Smooth muscle cell (in vitro differentiated cells): ENCODE results near the gene ZNF646. TPM values are rescaled to one million over a fixed set of nuclear protein-coding genes. Genes with fewer than 3 reads are reported as not detected.

Source experiments
- DNase-seq: peaks from one replicate; lab custom pipeline; 2025; ENCODE audit not compliant: unreplicated experiment; lab: John Stamatoyannopoulos, UW
- H2AFZ ChIP-seq: fragments of 200-600 bp; sonication (generic); 2 replicates; pipeline ENCODE4 v1.6.0; 2016; ENCODE audit warnings: antibody characterized with exemption, low read depth, mild to moderate bottlenecking
- H3F3A ChIP-seq: fragments of 200-600 bp; sonication (generic); 2 replicates; pipeline ENCODE4 v1.6.0; 2017; ENCODE audit warnings: antibody characterized with exemption, low read depth
- H3K27ac ChIP-seq: fragments of 200-600 bp; sonication (generic); 2 replicates; pipeline ENCODE4 v1.5.1; 2016; ENCODE audit warnings: low read depth, mild to moderate bottlenecking
- H3K27me3 ChIP-seq: fragments of 200-600 bp; sonication (generic); 2 replicates; pipeline ENCODE4 v1.6.1; 2016; ENCODE audit warnings: low read depth, mild to moderate bottlenecking
- H3K36me3 ChIP-seq: fragments of 200-600 bp; sonication (generic); 2 replicates; pipeline ENCODE4 v1.5.1; 2016; ENCODE audit warnings: low read depth
- H3K4me1 ChIP-seq: fragments of 200-600 bp; sonication (generic); 2 replicates; pipeline ENCODE4 v1.5.1; 2016; ENCODE audit warnings: low read depth
- H3K4me2 ChIP-seq: fragments of 200-600 bp; sonication (generic); 2 replicates; pipeline ENCODE4 v1.6.0; 2016; ENCODE audit warnings: mild to moderate bottlenecking
- H3K4me3 ChIP-seq: fragments of 200-600 bp; sonication (generic); 2 replicates; pipeline ENCODE4 v1.5.1; 2016; ENCODE audit warnings: mild to moderate bottlenecking
- H3K79me2 ChIP-seq: fragments of 200-600 bp; sonication (generic); 2 replicates; pipeline ENCODE4 v1.6.0; 2016; ENCODE audit warnings: low read depth, mild to moderate bottlenecking
- H3K9ac ChIP-seq: fragments of 200-600 bp; sonication (generic); 2 replicates; pipeline ENCODE4 v1.6.0; 2016; ENCODE audit warnings: low read depth
- H3K9me3 ChIP-seq: fragments of 200-600 bp; sonication (generic); replicated peaks from 2 replicates; pipeline ENCODE4 v1.5.1; 2016; ENCODE audit warnings: low read depth
- H4K20me1 ChIP-seq: fragments of 200-600 bp; sonication (generic); 2 replicates; pipeline ENCODE4 v1.6.0; 2016; ENCODE audit warnings: low read depth
- WGBS: methylation state at CpG from one replicate; pipeline ENCODE4 v1.1.7; 2016; ENCODE audit warnings: low lambda C conversion rate; 5-methylcytosine and 5-hydroxymethylcytosine counted together
- polyA plus RNA-seq: library from polyadenylated mRNA; unstranded; fragments of >200 nt; fragmentation: Nextera tagmentation; extraction: Ambion mirVana; gene quantifications from 2 replicates; pipeline ENCODE4 v1.2.1, GENCODE V29; 2016
- total RNA-seq: library from RNA; depleted of rRNA; stranded (reverse); fragments of >200 nt; gene quantifications from 2 replicates; pipeline ENCODE4 v1.2.3, GENCODE V29; 2014
- TF ChIP-seq, protein P1 (sequence below): fragments of 200-600 bp; sonication (generic); IDR thresholded peaks from 2 replicates; pipeline ENCODE4 v1.5.1; 2017; ENCODE audit warnings: borderline replicate concordance, mild to moderate bottlenecking, antibody characterized with exemption; ENCODE audit not compliant: insufficient read depth, poor library complexity, severe bottlenecking

The ZNF646 gene
- total and polyA plus RNA-seq, 2 experiments from 2014 or later: 5.7 to 7.3 TPM

DNA sequence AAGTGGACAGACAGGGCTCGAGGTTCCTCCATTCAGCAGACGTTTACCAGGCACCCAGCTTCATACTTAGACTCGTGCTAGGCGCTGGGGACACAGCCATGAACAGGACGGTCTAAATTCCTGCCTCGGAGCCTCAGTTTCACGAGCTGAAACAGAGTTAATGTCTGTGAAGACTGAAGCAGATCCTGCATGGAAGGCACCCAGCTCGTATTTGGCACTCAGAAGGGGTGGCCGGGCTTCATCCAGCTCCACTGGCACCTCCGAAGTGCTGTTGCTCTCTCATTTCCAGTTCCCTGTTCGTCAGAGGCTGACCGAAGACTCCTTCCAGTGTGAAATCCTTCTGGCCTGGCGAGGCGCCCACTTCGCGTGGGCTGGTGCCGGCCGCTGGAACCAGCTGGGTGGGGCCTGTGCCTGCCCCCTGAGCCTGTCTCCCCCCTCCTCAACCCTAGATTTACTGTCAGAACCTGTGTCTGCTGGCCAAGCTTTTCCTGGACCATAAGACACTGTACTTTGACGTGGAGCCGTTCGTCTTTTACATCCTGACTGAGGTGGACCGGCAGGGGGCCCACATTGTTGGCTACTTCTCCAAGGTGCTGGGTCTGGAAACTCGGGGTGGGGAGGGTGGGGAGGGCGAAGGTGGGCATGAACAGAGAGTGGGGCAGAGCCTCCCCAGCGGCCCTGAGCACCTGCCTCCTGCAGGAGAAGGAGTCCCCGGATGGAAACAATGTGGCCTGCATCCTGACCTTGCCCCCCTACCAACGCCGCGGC, 55.5 kb downstream of the ZNF646 start:
- Histone ChIP-seq H3F3A (no peaks in the 10 kb centered on the region), H3K4me1 (peaks cover 8% of the 10 kb centered on the region), H3K4me2 (no peak overlapping the region), H3K79me2 (no peaks in the 10 kb centered on the region), H4K20me1 (peaks cover 5% of the 10 kb centered on the region), H3K36me3 (no peaks in the 10 kb centered on the region), H3K27ac (no peak overlapping the region), H3K4me3 (no peak overlapping the region), H3K9ac (no peak overlapping the region), H3K27me3 (no peaks in the 10 kb centered on the region), H2AFZ (no peak overlapping the region), H3K9me3 (no peaks in the 10 kb centered on the region)
- WGBS: 93% methylated on average over 29 of the region's 29 CpGs
- TF ChIP-seq, protein P1, sequence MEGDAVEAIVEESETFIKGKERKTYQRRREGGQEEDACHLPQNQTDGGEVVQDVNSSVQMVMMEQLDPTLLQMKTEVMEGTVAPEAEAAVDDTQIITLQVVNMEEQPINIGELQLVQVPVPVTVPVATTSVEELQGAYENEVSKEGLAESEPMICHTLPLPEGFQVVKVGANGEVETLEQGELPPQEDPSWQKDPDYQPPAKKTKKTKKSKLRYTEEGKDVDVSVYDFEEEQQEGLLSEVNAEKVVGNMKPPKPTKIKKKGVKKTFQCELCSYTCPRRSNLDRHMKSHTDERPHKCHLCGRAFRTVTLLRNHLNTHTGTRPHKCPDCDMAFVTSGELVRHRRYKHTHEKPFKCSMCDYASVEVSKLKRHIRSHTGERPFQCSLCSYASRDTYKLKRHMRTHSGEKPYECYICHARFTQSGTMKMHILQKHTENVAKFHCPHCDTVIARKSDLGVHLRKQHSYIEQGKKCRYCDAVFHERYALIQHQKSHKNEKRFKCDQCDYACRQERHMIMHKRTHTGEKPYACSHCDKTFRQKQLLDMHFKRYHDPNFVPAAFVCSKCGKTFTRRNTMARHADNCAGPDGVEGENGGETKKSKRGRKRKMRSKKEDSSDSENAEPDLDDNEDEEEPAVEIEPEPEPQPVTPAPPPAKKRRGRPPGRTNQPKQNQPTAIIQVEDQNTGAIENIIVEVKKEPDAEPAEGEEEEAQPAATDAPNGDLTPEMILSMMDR: no peak
- no peak for DNase-seq

DNA sequence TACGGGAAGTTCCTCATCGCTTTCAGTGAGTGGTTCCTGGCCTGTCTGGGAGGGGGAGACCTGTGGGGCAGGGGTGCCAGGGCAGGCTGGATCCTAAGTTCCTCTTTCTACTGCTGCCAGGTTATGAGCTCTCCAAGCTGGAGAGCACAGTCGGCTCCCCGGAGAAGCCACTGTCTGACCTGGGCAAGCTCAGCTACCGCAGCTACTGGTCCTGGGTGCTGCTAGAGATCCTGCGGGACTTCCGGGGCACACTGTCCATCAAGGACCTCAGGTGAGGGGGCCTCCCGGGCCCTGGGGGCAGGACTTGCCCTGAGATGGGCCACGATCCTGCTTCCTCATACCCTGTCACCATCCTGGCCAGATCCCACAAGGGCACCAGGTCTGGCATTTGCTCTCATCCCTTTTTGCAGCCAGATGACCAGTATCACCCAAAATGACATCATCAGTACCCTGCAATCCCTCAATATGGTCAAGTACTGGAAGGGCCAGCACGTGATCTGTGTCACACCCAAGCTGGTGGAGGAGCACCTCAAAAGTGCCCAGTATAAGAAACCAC, 56.2 kb downstream of the ZNF646 start:
- H3K4me2 ChIP-seq: no peak overlapping the region

DNA sequence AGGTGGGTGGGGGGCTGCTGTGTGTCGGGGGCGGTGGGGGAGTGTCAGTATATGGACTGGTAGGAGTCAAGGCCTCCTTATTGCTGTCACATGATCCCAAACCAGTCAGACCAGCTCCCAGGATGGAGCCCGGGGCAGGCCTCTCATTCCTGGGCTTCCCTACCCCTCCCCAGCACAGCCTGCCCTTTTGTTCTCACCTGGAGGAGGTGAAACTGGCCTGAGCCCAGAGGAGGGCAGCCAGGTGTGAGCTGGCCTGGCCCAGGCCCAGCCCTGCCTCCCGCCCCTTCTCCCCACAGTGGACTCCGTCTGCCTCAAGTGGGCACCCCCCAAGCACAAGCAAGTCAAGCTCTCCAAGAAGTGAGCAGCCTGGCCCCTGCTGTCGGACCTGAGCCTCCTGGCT, 56.7 kb downstream of the ZNF646 start:
- Histone ChIP-seq H2AFZ (no peak overlapping the region), H3K27ac (peak overlapping the region; percentile 39), H3K79me2 (no peaks in the 10 kb centered on the region), H3K9me3 (no peaks in the 10 kb centered on the region), H3K9ac (no peak overlapping the region), H3K4me3 (no peak overlapping the region), H3K4me2 (no peak overlapping the region), H3K4me1 (peaks cover 8% of the 10 kb centered on the region), H4K20me1 (peaks cover 5% of the 10 kb centered on the region), H3K27me3 (no peaks in the 10 kb centered on the region), H3F3A (no peaks in the 10 kb centered on the region), H3K36me3 (no peaks in the 10 kb centered on the region)
- TF ChIP-seq, protein P1: no peak
- DNase-seq: no peak
- WGBS: 66% methylated on average over 6 of the region's 6 CpGs

More for the DNA sequence above, 56.2 kb downstream of the ZNF646 start:
- no peak overlapping the region for H3K9ac ChIP-seq
- DNase-seq: no peak
- H3K4me1 ChIP-seq: peaks cover 8% of the 10 kb centered on the region
- no peaks in the 10 kb centered on the region for H3K9me3 ChIP-seq
- TF ChIP-seq, protein P1: no peak
- H4K20me1 ChIP-seq: peaks cover 5% of the 10 kb centered on the region
- H3K36me3 ChIP-seq: no peaks in the 10 kb centered on the region
- H2AFZ ChIP-seq: no peak overlapping the region
- no peaks in the 10 kb centered on the region for H3K79me2 ChIP-seq
- no peaks in the 10 kb centered on the region for H3F3A ChIP-seq
- peak overlapping the region; percentile 39 for H3K27ac ChIP-seq
- no peak overlapping the region for H3K4me3 ChIP-seq
- 93% methylated on average over 10 of the region's 10 CpGs for WGBS
- H3K27me3 ChIP-seq: no peaks in the 10 kb centered on the region

DNA sequence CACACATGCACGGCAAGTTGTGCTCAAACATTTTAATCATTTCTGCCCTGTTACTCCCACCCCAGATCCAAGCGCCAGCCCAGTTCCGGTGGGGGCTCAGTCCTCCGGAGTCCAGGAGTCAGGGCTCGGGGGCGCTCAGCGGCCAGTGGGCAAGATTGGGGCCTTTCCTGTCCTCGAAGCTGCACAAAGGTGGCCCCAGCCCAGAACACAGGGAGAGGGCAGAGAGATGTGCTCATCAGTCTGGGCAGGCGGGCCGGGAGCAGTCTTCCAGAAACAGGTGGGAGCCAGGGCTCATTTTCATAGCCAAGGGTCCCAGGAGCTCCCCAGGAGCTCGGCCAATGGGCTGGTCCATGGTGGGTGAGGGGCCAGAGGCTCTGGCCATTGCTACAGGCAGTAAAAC, 57.2 kb downstream of the ZNF646 start:
- Histone ChIP-seq H3K9me3 (no peaks in the 10 kb centered on the region), H3F3A (no peaks in the 10 kb centered on the region), H3K4me3 (no peak overlapping the region), H2AFZ (no peak overlapping the region), H3K9ac (no peak overlapping the region), H3K4me2 (no peak overlapping the region), H3K27me3 (no peaks in the 10 kb centered on the region), H3K4me1 (peaks cover 8% of the 10 kb centered on the region), H4K20me1 (peaks cover 5% of the 10 kb centered on the region), H3K79me2 (no peaks in the 10 kb centered on the region), H3K36me3 (no peaks in the 10 kb centered on the region), H3K27ac (peak overlapping the region; percentile 39)
- DNase-seq: no peak
- TF ChIP-seq, protein P1: no peak
- WGBS: 90% methylated on average over 11 of the region's 11 CpGs
